ENCODE data around the gene TMEM59. TPM values are rescaled to one million over a fixed set of nuclear protein-coding genes. Genes with fewer than 3 reads are reported as not detected.

Gene TMEM59
- total RNA-seq, 1 experiment from 2014 or later = 121 TPM

DNA sequence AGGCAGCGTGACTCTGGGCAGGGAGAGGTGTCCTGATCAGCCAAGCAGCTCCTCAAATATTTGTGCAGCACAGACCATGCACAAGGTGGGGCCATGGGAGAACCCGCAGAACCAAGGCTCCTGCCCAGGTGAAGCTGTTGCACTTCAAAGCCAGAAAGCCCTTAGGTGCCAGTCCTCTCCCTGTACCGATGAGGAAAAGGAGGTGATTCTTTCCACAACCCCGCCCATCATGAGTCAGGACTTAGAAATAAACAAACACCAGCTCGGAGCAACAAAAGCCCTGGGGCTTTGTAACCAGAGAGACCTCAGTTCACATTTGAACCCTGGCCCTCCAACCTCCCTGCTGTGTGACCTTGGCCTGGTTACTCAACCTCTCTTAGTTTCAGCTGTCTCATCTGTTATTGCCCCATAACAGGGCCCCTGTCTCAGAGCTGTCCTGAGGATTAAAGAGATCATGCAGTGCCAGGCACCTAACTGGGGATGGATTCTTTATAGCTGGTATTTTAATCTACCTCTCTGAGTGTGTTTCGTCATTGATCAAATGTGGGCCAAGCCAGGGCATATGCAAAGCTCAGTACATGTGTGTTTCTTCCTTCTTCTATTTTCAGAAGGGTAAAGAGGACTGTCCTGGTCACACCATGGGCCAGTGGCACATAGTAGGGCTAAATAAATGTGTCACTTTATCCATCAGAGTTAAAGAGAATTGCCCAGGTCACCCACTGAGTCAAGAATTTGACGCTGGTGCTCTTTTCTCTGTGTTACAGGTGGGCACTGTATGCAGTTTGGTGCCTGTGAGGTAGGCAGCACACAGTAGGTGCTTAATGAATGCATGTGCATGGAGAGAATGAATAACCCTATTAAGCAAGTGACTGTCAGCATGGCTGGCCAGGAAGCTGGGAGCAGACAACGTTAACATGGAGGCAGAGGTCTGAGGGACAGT is 36.4 kb downstream of the TMEM59 start (continued):
- TF ChIP-seq, protein P1, sequence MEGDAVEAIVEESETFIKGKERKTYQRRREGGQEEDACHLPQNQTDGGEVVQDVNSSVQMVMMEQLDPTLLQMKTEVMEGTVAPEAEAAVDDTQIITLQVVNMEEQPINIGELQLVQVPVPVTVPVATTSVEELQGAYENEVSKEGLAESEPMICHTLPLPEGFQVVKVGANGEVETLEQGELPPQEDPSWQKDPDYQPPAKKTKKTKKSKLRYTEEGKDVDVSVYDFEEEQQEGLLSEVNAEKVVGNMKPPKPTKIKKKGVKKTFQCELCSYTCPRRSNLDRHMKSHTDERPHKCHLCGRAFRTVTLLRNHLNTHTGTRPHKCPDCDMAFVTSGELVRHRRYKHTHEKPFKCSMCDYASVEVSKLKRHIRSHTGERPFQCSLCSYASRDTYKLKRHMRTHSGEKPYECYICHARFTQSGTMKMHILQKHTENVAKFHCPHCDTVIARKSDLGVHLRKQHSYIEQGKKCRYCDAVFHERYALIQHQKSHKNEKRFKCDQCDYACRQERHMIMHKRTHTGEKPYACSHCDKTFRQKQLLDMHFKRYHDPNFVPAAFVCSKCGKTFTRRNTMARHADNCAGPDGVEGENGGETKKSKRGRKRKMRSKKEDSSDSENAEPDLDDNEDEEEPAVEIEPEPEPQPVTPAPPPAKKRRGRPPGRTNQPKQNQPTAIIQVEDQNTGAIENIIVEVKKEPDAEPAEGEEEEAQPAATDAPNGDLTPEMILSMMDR (IDR thresholded peaks at IDR 0.05 in 2 of 3, conservative IDR thresholded peaks at IDR 0.05 in 1 of 3; ENCODE audit: borderline replicate concordance in 1 of 3, insufficient read depth in 1 of 3, low read depth in 2 of 3, low read length in 2 of 3) = no peak
- TF ChIP-seq SIN3A (IDR thresholded peaks at IDR 0.05; ENCODE audit: low read depth) (no peak), EZH2 (IDR thresholded peaks at IDR 0.05) (no peak), POLR2AphosphoS5 (IDR thresholded peaks at IDR 0.05; ENCODE audit: low read depth, low read length) (peak; percentile 47)

DNA sequence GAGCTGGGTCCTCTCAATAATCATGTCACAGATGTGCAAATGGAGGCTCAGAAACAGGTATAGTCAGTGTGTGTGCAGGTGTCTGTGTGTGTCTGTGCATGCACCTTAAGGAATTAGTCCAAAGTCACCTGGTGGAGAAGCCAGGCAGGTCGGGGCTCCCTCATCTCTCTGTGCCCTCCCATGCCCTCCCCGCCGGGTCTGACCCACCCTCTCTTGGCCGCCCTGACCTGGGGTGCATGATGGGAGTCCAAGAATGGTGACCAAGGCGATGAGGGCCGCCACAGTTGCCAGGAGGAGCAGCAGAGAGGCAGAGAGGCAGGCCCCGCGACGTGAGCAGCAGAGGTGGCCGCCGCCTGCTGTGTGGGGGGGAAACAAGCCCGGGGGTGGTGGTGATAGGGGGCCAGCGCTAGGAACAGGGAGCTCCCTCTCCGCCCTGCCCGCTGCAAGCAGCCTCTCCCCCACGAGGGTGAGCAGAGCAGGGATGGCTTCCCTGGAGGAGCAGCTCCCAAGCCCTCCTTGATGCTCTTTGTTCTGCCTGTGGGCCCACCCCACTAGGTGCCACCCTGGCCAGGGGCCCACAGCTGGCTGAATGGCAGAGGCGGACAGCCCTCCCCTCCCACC is 38.9 kb downstream of the TMEM59 start:
- ChIA-PET POLR2A (interaction anchor here (0.7 kb wide), 2 partner anchors 32 to 1828 kb away, joined by 4 to 5 read pairs; no protein-coding TSS in a partner anchor), RAD21 (ENCODE audit: low non-redundant PET in 1 of 2, low total read pairs in 2 of 2, uncharacterized antibody in 2 of 2, unreplicated experiment in 2 of 2) (no interaction called here), CTCF (no interaction called here)
- H3K9me2 ChIP-seq (ENCODE audit: insufficient read depth) = no peaks in the 10 kb centered on the region
- H3K4me3 ChIP-seq (replicated peaks in 1 of 2; ENCODE audit: low read depth in 1 of 2, low read length in 2 of 2) = no peak overlapping the region
- DNase-seq (ENCODE audit: low read depth, low spot score) (no peak), ATAC-seq (no peak)
- H3K4me1 ChIP-seq (ENCODE audit: control insufficient read depth in 1 of 2, insufficient read depth in 2 of 2, low read length in 2 of 2) = peaks cover 40 to 41% of the 10 kb centered on the region in 2 experiments
- H3K9ac ChIP-seq (ENCODE audit: low read length) = no peak overlapping the region
- H3K36me3 ChIP-seq (ENCODE audit: control insufficient read depth in 1 of 2, insufficient read depth in 2 of 2, low read length in 2 of 2) = no peaks in the 10 kb centered on the region
- no peak overlapping the region for H3K27ac ChIP-seq (ENCODE audit: low read depth, low read length)
- H3K27me3 ChIP-seq (ENCODE audit: insufficient read depth, low read length) = no peaks in the 10 kb centered on the region
- no peaks in the 10 kb centered on the region for H3K9me3 ChIP-seq (ENCODE audit: control insufficient read depth in 1 of 2, insufficient read depth in 1 of 2, low read depth in 1 of 2, low read length in 2 of 2)
- H2AFZ ChIP-seq (ENCODE audit: low read depth, low read length, poor library complexity, severe bottlenecking) = no peak overlapping the region
- no peak overlapping the region for H3K4me2 ChIP-seq (ENCODE audit: low read length)
- BruUV-seq (replicated peaks) = no TSS peak
- intact Hi-C loops (cut with micrococcal nuclease) = no loop called here
- no peaks in the 10 kb centered on the region for H4K20me1 ChIP-seq (ENCODE audit: insufficient read depth)
- no peaks in the 10 kb centered on the region for H3K79me2 ChIP-seq (ENCODE audit: insufficient read depth, low read length)
- TF ChIP-seq SIN3A (IDR thresholded peaks at IDR 0.05; ENCODE audit: low read depth) (no peak), ZNF274 (IDR thresholded peaks at IDR 0.05; ENCODE audit: low read depth, low read length) (no peak), TCF7L2 (IDR thresholded peaks at IDR 0.05; ENCODE audit: borderline replicate concordance, extremely low read depth, insufficient read depth, insufficient read length) (no peak), YY1 (IDR thresholded peaks at IDR 0.05; ENCODE audit: extremely low read depth, insufficient replicate concordance, low read depth, low read length) (no peak), EZH2phosphoT487 (IDR thresholded peaks at IDR 0.05; ENCODE audit: borderline replicate concordance) (no peak), CEBPB (IDR thresholded peaks at IDR 0.05; ENCODE audit: low read depth) (no peak), CBX3 (IDR thresholded peaks at IDR 0.05; ENCODE audit: low read depth) (no peak)
- TF ChIP-seq, protein P2, sequence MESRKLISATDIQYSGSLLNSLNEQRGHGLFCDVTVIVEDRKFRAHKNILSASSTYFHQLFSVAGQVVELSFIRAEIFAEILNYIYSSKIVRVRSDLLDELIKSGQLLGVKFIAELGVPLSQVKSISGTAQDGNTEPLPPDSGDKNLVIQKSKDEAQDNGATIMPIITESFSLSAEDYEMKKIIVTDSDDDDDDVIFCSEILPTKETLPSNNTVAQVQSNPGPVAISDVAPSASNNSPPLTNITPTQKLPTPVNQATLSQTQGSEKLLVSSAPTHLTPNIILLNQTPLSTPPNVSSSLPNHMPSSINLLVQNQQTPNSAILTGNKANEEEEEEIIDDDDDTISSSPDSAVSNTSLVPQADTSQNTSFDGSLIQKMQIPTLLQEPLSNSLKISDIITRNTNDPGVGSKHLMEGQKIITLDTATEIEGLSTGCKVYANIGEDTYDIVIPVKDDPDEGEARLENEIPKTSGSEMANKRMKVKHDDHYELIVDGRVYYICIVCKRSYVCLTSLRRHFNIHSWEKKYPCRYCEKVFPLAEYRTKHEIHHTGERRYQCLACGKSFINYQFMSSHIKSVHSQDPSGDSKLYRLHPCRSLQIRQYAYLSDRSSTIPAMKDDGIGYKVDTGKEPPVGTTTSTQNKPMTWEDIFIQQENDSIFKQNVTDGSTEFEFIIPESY (IDR thresholded peaks at IDR 0.05; ENCODE audit: extremely low read depth, insufficient replicate concordance, low read length) = no peak
- TF ChIP-seq, protein P3, sequence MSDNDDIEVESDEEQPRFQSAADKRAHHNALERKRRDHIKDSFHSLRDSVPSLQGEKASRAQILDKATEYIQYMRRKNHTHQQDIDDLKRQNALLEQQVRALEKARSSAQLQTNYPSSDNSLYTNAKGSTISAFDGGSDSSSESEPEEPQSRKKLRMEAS (IDR thresholded peaks at IDR 0.05) = no peak
- TF ChIP-seq, protein P4, sequence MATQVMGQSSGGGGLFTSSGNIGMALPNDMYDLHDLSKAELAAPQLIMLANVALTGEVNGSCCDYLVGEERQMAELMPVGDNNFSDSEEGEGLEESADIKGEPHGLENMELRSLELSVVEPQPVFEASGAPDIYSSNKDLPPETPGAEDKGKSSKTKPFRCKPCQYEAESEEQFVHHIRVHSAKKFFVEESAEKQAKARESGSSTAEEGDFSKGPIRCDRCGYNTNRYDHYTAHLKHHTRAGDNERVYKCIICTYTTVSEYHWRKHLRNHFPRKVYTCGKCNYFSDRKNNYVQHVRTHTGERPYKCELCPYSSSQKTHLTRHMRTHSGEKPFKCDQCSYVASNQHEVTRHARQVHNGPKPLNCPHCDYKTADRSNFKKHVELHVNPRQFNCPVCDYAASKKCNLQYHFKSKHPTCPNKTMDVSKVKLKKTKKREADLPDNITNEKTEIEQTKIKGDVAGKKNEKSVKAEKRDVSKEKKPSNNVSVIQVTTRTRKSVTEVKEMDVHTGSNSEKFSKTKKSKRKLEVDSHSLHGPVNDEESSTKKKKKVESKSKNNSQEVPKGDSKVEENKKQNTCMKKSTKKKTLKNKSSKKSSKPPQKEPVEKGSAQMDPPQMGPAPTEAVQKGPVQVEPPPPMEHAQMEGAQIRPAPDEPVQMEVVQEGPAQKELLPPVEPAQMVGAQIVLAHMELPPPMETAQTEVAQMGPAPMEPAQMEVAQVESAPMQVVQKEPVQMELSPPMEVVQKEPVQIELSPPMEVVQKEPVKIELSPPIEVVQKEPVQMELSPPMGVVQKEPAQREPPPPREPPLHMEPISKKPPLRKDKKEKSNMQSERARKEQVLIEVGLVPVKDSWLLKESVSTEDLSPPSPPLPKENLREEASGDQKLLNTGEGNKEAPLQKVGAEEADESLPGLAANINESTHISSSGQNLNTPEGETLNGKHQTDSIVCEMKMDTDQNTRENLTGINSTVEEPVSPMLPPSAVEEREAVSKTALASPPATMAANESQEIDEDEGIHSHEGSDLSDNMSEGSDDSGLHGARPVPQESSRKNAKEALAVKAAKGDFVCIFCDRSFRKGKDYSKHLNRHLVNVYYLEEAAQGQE (IDR thresholded peaks at IDR 0.05; ENCODE audit: low read depth) = no peak
